ENCODE results near the gene XIRP2.

Gene XIRP2

GRCh38 chr2:167271932-167272331 lies 383.7 kb downstream of the XIRP2 start:
- H3K4me3 ChIP-seq (ENCODE audit: low read depth in 1 of 2, low read length in 1 of 2) = no peak overlapping the region
- TF ChIP-seq CTCF (IDR thresholded peaks at IDR 0.05) = no peak
- H3K36me3 ChIP-seq = no peaks in the 10 kb centered on the region
- no peaks in the 10 kb centered on the region for H3K9me3 ChIP-seq
- no peaks in the 10 kb centered on the region for H3K4me1 ChIP-seq (ENCODE audit: control insufficient read depth in 1 of 2, insufficient read depth in 1 of 2, low read depth in 1 of 2, low read length in 1 of 2)
- no peak overlapping the region for H3K27ac ChIP-seq
- H3K27me3 ChIP-seq = no peaks in the 10 kb centered on the region

- no peak overlapping the region for H3K27ac ChIP-seq
- no peak overlapping the region for H3K4me3 ChIP-seq (ENCODE audit: low read depth in 1 of 2, low read length in 1 of 2)
- no peak for TF ChIP-seq CTCF (IDR thresholded peaks at IDR 0.05)
- H3K36me3 ChIP-seq = no peaks in the 10 kb centered on the region
- H3K4me1 ChIP-seq (ENCODE audit: control insufficient read depth in 1 of 2, insufficient read depth in 1 of 2, low read depth in 1 of 2, low read length in 1 of 2) = no peaks in the 10 kb centered on the region
- H3K27me3 ChIP-seq = no peaks in the 10 kb centered on the region
- no peaks in the 10 kb centered on the region for H3K9me3 ChIP-seq
Measured at GRCh38 chr2:167275046-167275445, 386.8 kb downstream of the XIRP2 start.

- H3K9me3 ChIP-seq = no peaks in the 10 kb centered on the region
- H3K4me1 ChIP-seq (ENCODE audit: control insufficient read depth in 1 of 2, insufficient read depth in 1 of 2, low read depth in 1 of 2, low read length in 1 of 2) = no peaks in the 10 kb centered on the region
- no peak overlapping the region for H3K4me3 ChIP-seq (ENCODE audit: low read depth in 1 of 2, low read length in 1 of 2)
- no peak overlapping the region for H3K27ac ChIP-seq
- TF ChIP-seq CTCF (IDR thresholded peaks at IDR 0.05) = no peak
- no peaks in the 10 kb centered on the region for H3K36me3 ChIP-seq
- H3K27me3 ChIP-seq = no peaks in the 10 kb centered on the region
Measured at GRCh38 chr2:167279810-167280209, 391.5 kb downstream of the XIRP2 start.

- no peaks in the 10 kb centered on the region for H3K9me3 ChIP-seq
- H3K36me3 ChIP-seq = no peaks in the 10 kb centered on the region
- H3K4me1 ChIP-seq (ENCODE audit: control insufficient read depth in 1 of 2, insufficient read depth in 1 of 2, low read depth in 1 of 2, low read length in 1 of 2) = peaks cover 0 to under 1% of the 10 kb centered on the region in 2 experiments
- no peak overlapping the region for H3K27ac ChIP-seq
- H3K4me3 ChIP-seq (ENCODE audit: low read depth in 1 of 2, low read length in 1 of 2) = no peak overlapping the region
- TF ChIP-seq CTCF (IDR thresholded peaks at IDR 0.05) = no peak
- peaks cover 53% of the 10 kb centered on the region for H3K27me3 ChIP-seq
Measured at GRCh38 chr2:167287212-167287611, 398.9 kb downstream of the XIRP2 start.

- peaks cover 16 to 26% of the 10 kb centered on the region in 2 experiments for H3K4me1 ChIP-seq (ENCODE audit: control insufficient read depth in 1 of 2, insufficient read depth in 1 of 2, low read depth in 1 of 2, low read length in 1 of 2)
- no peak overlapping the region for H3K27ac ChIP-seq
- H3K36me3 ChIP-seq = no peaks in the 10 kb centered on the region
- H3K9me3 ChIP-seq = no peaks in the 10 kb centered on the region
- H3K4me3 ChIP-seq (ENCODE audit: low read depth in 1 of 2, low read length in 1 of 2) = no peak overlapping the region
- H3K27me3 ChIP-seq = peaks cover 79% of the 10 kb centered on the region
- TF ChIP-seq CTCF (IDR thresholded peaks at IDR 0.05) = no peak
Measured at GRCh38 chr2:167289651-167290410, 401.6 kb downstream of the XIRP2 start.

Measured in neutrophil (primary cell).